HepG2 (cell line): Measurements from ENCODE around the gene CTDSP1. TPM values are rescaled to one million over a fixed set of nuclear protein-coding genes. Genes with fewer than 3 reads are reported as not detected.

Experiments
- AKAP8 ChIP-seq: sonication (generic); formaldehyde crosslinking; IDR thresholded peaks from 2 replicates; pipeline ENCODE4 v1.5.1; 2020; ENCODE audit warnings: mild to moderate bottlenecking, missing genetic modification reagents
- BRD4 ChIP-seq: sonication (generic); formaldehyde crosslinking; IDR thresholded peaks from 2 replicates; pipeline ENCODE4 v1.4.0; 2020; ENCODE audit warnings: missing genetic modification reagents
- CBFB ChIP-seq: sonication (generic); formaldehyde crosslinking; IDR thresholded peaks from 2 replicates; pipeline ENCODE4 v1.4.0; 2020; ENCODE audit warnings: missing genetic modification reagents
- CREB1 ChIP-seq, 2 experiments: fragments of 450-650 bp in 1 of 2; IDR thresholded peaks; 2 replicates each; pipeline ENCODE4 v1.6.1; 2016 to 2017; ENCODE audit warnings: control low read depth in 1 of 2, mild to moderate bottlenecking in 1 of 2, missing compliant biosample characterization in 1 of 2, missing genetic modification characterization in 1 of 2
- FLYWCH1 ChIP-seq: sonication (generic); formaldehyde crosslinking; IDR thresholded peaks from 2 replicates; pipeline ENCODE4 v1.8.1; 2023; ENCODE audit warnings: mild to moderate bottlenecking, missing genetic modification reagents
- GATAD1 ChIP-seq: IDR thresholded peaks from 2 replicates; pipeline ENCODE4 v1.6.1; 2016; ENCODE audit warnings: missing genetic modification reagents, missing compliant biosample characterization
- MLX ChIP-seq: IDR thresholded peaks from 2 replicates; pipeline ENCODE4 v1.6.1; 2016
- MTF1 ChIP-seq: sonication (generic); formaldehyde crosslinking; IDR thresholded peaks from 2 replicates; pipeline ENCODE4 v1.5.0; 2020; ENCODE audit warnings: missing genetic modification reagents
- NFIC ChIP-seq: IDR thresholded peaks from 2 replicates; pipeline ENCODE4 v1.6.1; 2012; ENCODE audit warnings: mild to moderate bottlenecking, low read length, inconsistent platforms
- PHF20 ChIP-seq: sonication (generic); formaldehyde crosslinking; IDR thresholded peaks from 2 replicates; pipeline ENCODE4 v1.5.0; 2020; ENCODE audit warnings: mild to moderate bottlenecking, missing genetic modification reagents
- PLRG1 ChIP-seq: fragments of 450-650 bp; conservative IDR thresholded peaks from 2 replicates; pipeline ENCODE4 v1.6.1; 2016
- PRPF4 ChIP-seq: fragments of 200-400 bp; formaldehyde crosslinking; IDR thresholded peaks from 2 replicates; pipeline ENCODE4 v1.6.1; 2016; ENCODE audit warnings: low read length, low read depth; ENCODE audit not compliant: poor library complexity, severe bottlenecking
- RBM22 ChIP-seq: fragments of 200-400 bp; formaldehyde crosslinking; optimal IDR thresholded peaks from 2 replicates; pipeline ENCODE3; 2017; ENCODE audit warnings: mild to moderate bottlenecking, low read length, moderate library complexity
- RFXANK ChIP-seq: IDR thresholded peaks from 2 replicates; pipeline ENCODE4 v1.6.1; 2016
- SRF ChIP-seq: IDR thresholded peaks from 2 replicates; pipeline ENCODE4 v1.6.1; 2011; ENCODE audit warnings: mild to moderate bottlenecking, low read depth, low read length, moderate library complexity
- TARDBP ChIP-seq: sonication (generic); formaldehyde crosslinking; IDR thresholded peaks from 2 replicates; pipeline ENCODE4 v1.8.0; 2022; ENCODE audit warnings: mild to moderate bottlenecking, missing genetic modification reagents
- TEAD2 ChIP-seq: sonication (generic); formaldehyde crosslinking; IDR thresholded peaks from 2 replicates; pipeline ENCODE4 v1.9.0; 2021; ENCODE audit warnings: missing genetic modification reagents
- THAP11 ChIP-seq: IDR thresholded peaks from 2 replicates; pipeline ENCODE4 v1.6.1; 2016; ENCODE audit warnings: missing biosample characterization, missing genetic modification reagents
- ZBTB3 ChIP-seq: sonication (generic); formaldehyde crosslinking; IDR thresholded peaks from 2 replicates; pipeline ENCODE4 v1.4.0; 2020; ENCODE audit warnings: low read depth, mild to moderate bottlenecking, moderate library complexity, missing genetic modification reagents, borderline replicate concordance
- ZFP41 ChIP-seq: sonication (generic); formaldehyde crosslinking; IDR thresholded peaks from 2 replicates; pipeline ENCODE4 v1.4.0; 2020; ENCODE audit warnings: mild to moderate bottlenecking, missing genetic modification reagents, borderline replicate concordance
- ZFP82 ChIP-seq: sonication (generic); formaldehyde crosslinking; IDR thresholded peaks from 2 replicates; pipeline ENCODE4 v1.5.1; 2020; ENCODE audit warnings: mild to moderate bottlenecking, missing genetic modification reagents, borderline replicate concordance
- ZNF101 ChIP-seq: sonication (generic); formaldehyde crosslinking; IDR thresholded peaks from 2 replicates; pipeline ENCODE4 v1.4.0; 2020; ENCODE audit warnings: mild to moderate bottlenecking, low read depth, missing genetic modification reagents, borderline replicate concordance
- ZNF232 ChIP-seq: sonication (generic); formaldehyde crosslinking; IDR thresholded peaks from 2 replicates; pipeline ENCODE4 v1.4.0; 2020; ENCODE audit warnings: missing genetic modification reagents, borderline replicate concordance
- ZNF331 ChIP-seq: sonication (generic); formaldehyde crosslinking; IDR thresholded peaks from 2 replicates; pipeline ENCODE4 v1.4.0; 2020; ENCODE audit warnings: missing genetic modification reagents
- ZNF362 ChIP-seq: sonication (generic); formaldehyde crosslinking; IDR thresholded peaks from 2 replicates; pipeline ENCODE4 v1.4.0; 2020; ENCODE audit warnings: missing genetic modification reagents, mild to moderate bottlenecking, borderline replicate concordance
- ZNF543 ChIP-seq: sonication (generic); formaldehyde crosslinking; IDR thresholded peaks from 2 replicates; pipeline ENCODE4 v1.4.0; 2020; ENCODE audit warnings: mild to moderate bottlenecking, missing genetic modification reagents
- ZNF556 ChIP-seq: sonication (generic); formaldehyde crosslinking; IDR thresholded peaks from 2 replicates; pipeline ENCODE4 v1.4.0; 2020; ENCODE audit warnings: mild to moderate bottlenecking, missing genetic modification reagents, borderline replicate concordance
- ZNF557 ChIP-seq: sonication (generic); formaldehyde crosslinking; IDR thresholded peaks from 2 replicates; pipeline ENCODE4 v1.4.0; 2020; ENCODE audit warnings: missing genetic modification reagents
- ZNF589 ChIP-seq: sonication (generic); formaldehyde crosslinking; conservative IDR thresholded peaks from 2 replicates; pipeline ENCODE4 v1.8.0; 2022; ENCODE audit warnings: mild to moderate bottlenecking, moderate library complexity, missing genetic modification reagents
- ZNF724P ChIP-seq: sonication (generic); formaldehyde crosslinking; IDR thresholded peaks from 2 replicates; pipeline ENCODE4 v1.8.0; 2022; ENCODE audit warnings: missing genetic modification reagents, borderline replicate concordance
- polyA plus RNA-seq, 8 experiments: library from polyadenylated mRNA; depleted of rRNA in 3 of 8; stranded (reverse) in 7 of 8; unstranded in 1 of 8; fragments of >200 nt; fragmentation: Illumina TruSeq in 4 of 8; extraction: Trizol in 4 of 8; gene quantifications; 2 replicates each; pipeline versions ENCODE4 v1.2.1 to v1.2.3, GENCODE V29; 2011 to 2016; ENCODE audit warnings: low read depth in 4 of 8, missing spikeins in 1 of 8, mixed read lengths in 1 of 8; ENCODE audit not compliant: insufficient read depth in 1 of 8
- total RNA-seq, 5 experiments: library from RNA; depleted of rRNA; stranded (reverse); fragments of >200 nt; fragmentation: Illumina TruSeq; extraction: Trizol; gene quantifications; 2 replicates each; pipeline ENCODE4 v1.2.3, GENCODE V29; 2016; ENCODE audit warnings: low read depth in 1 of 5

CTDSP1 gene
- total and polyA plus RNA-seq, 2 of the 13 experiments (the other 11 are each of a cell fraction or from before 2014, with no cell fraction given): 91.0 to 268 TPM

- TF ChIP-seq ZNF362 (no peak), ZNF724P (CRISPR knock-in tag) (no peak), ZNF556 (CRISPR knock-in tag) (no peak), ZFP82 (peak; percentile 89; the same call in 1 of the 2 replicates), MTF1 (CRISPR knock-in tag) (no peak), TARDBP (CRISPR knock-in tag) (no peak), PLRG1 (no peak), RFXANK (CRISPR knock-in tag) (no peak), ZNF101 (CRISPR knock-in tag) (no peak), ZNF557 (CRISPR knock-in tag) (no peak), ZFP41 (CRISPR knock-in tag) (no peak), ZNF543 (CRISPR knock-in tag) (no peak), PRPF4 (no peak), FLYWCH1 (CRISPR knock-in tag) (no peak), ZBTB3 (CRISPR knock-in tag) (no peak), NFIC (no peak), ZNF331 (peak; percentile 23; the same call in 1 of the 2 replicates), CBFB (CRISPR knock-in tag) (no peak), TEAD2 (no peak), THAP11 (CRISPR knock-in tag) (0 out of 2 replicates have a peak, but pooled peaks have one; percentile 26), AKAP8 (CRISPR knock-in tag) (no peak), ZNF589 (CRISPR knock-in tag) (no peak), BRD4 (CRISPR knock-in tag) (0 out of 2 replicates have a peak, but pooled peaks have one; percentile 43), PHF20 (peak; percentile 68; the same call in 1 of the 2 replicates), SRF (no peak), RBM22 (no peak), ZNF232 (CRISPR knock-in tag) (no peak), GATAD1 (CRISPR knock-in tag) (peak; percentile 40; the same call in 1 of the 2 replicates), MLX (no peak; the same call in 1 of the 2 replicates), CREB1 (IDR thresholded peaks at IDR 0.05) (no peak), CREB1 (CRISPR knock-in tag; IDR thresholded peaks at IDR 0.05) (no peak)
Observed at GRCh38 chr2:218389333-218390150, 10.1 kb upstream of the CTDSP1 start (continued).
